MCF 10A (cell line): ENCODE measurements around the gene ALDH1L1. TPM values are rescaled to one million over a fixed set of nuclear protein-coding genes. Genes with fewer than 3 reads are reported as not detected.

ENCODE experiments used
- BruUV-seq: library from RNA; stranded (reverse); fragments of 400-500 nt; replicated peaks from 2 replicates; lab custom pipeline; 2021; lab: Mats Ljungman, UMichigan
- CTCF ChIA-PET: fragments of 300-600 bp; sonication (Branson Sonifier 250); formaldehyde crosslinking; extraction: SDS; loops from one replicate; lab custom pipeline; 2021; ENCODE audit warnings: antibody characterized with exemption, inconsistent platforms; lab: Yijun Ruan, JAX
- POLR2A ChIA-PET: fragments of 300-600, 350-650 bp; sonication (Branson Sonifier 250); formaldehyde crosslinking; extraction: SDS; loops from one replicate; lab custom pipeline; 2020; ENCODE audit warnings: antibody characterized with exemption, inconsistent platforms; lab: Yijun Ruan, JAX
- DNase-seq: peaks from one replicate; pipeline ENCODE4 v3.0.0-alpha.2; 2018; ENCODE audit not compliant: unreplicated experiment
- H3K27ac Mint-ChIP-seq: one replicate; pipeline ENCODE4 v1.8.0; 2022; ENCODE audit warnings: mild to moderate bottlenecking, low read depth, mixed read lengths; ENCODE audit not compliant: unreplicated experiment
- H3K27me3 Mint-ChIP-seq: one replicate; pipeline ENCODE4 v1.8.0; 2022; ENCODE audit warnings: mixed read lengths; ENCODE audit not compliant: insufficient read depth, unreplicated experiment
- H3K36me3 Mint-ChIP-seq: one replicate; pipeline ENCODE4 v1.8.0; 2022; ENCODE audit warnings: mild to moderate bottlenecking, moderate library complexity, mixed read lengths; ENCODE audit not compliant: insufficient read depth, unreplicated experiment
- H3K4me1 Mint-ChIP-seq: one replicate; pipeline ENCODE4 v1.8.0; 2022; ENCODE audit warnings: mixed read lengths; ENCODE audit not compliant: insufficient read depth, unreplicated experiment
- H3K4me3 Mint-ChIP-seq: one replicate; pipeline ENCODE4 v1.8.0; 2022; ENCODE audit warnings: mild to moderate bottlenecking, moderate library complexity, mixed read lengths; ENCODE audit not compliant: unreplicated experiment
- H3K9me3 Mint-ChIP-seq: one replicate; pipeline ENCODE4 v1.8.0; 2022; ENCODE audit warnings: mixed read lengths; ENCODE audit not compliant: unreplicated experiment
- CTCF ChIP-seq: fragments of 200-600 bp; IDR thresholded peaks from one replicate; pipeline ENCODE4 v1.8.0; 2022; ENCODE audit warnings: antibody characterized with exemption, mild to moderate bottlenecking; ENCODE audit not compliant: unreplicated experiment
- intact Hi-C: fragments of 100-400 bp; cut with micrococcal nuclease; formaldehyde crosslinking; loops from 2 replicates; pipeline ENCODE4 v1.14.1; 2022
- total RNA-seq: library from RNA; stranded (reverse); gene quantifications from 2 replicates; pipeline ENCODE4 v1.2.3, GENCODE V29; 2022

Gene ALDH1L1
- total RNA-seq, 1 experiment from 2014 or later, result 1.9 TPM

GRCh38 chr3:126197854-126198584 is 17.6 kb upstream of the ALDH1L1 start:
- ChIA-PET POLR2A (interaction anchor here (0.8 kb wide), 1 partner anchor 10 kb away, joined by 4 read pairs; no protein-coding TSS in a partner anchor), CTCF (interaction anchor here (0.6 to 2.0 kb wide), 18 partner anchors 10 to 1144 kb away, joined by 3 to 8 read pairs (median 4); no protein-coding TSS in a partner anchor)
- BruUV-seq, result no TSS peak
- no peak overlapping the region for H3K27ac Mint-ChIP-seq
- peaks cover 14% of the 10 kb centered on the region for H3K9me3 Mint-ChIP-seq
- H3K4me3 Mint-ChIP-seq, result no peak overlapping the region
- H3K27me3 Mint-ChIP-seq, result no peaks in the 10 kb centered on the region
- intact Hi-C loops, result loop anchor here (1.0 kb wide), 1 partner anchor 191 kb away; no protein-coding TSS in a partner anchor
- no peaks in the 10 kb centered on the region for H3K4me1 Mint-ChIP-seq
- DNase-seq, result peak; percentile 68
- peak; percentile 54 for TF ChIP-seq CTCF
- no peaks in the 10 kb centered on the region for H3K36me3 Mint-ChIP-seq

GRCh38 chr3:126197343-126197742 is 17.0 kb upstream of the ALDH1L1 start:
- no TSS peak for BruUV-seq
- H3K4me1 Mint-ChIP-seq, result no peaks in the 10 kb centered on the region
- H3K27ac Mint-ChIP-seq, result no peak overlapping the region
- intact Hi-C loops, result no loop called here
- no peak for TF ChIP-seq CTCF
- H3K36me3 Mint-ChIP-seq, result no peaks in the 10 kb centered on the region
- H3K27me3 Mint-ChIP-seq, result no peaks in the 10 kb centered on the region
- DNase-seq, result no peak
- CTCF ChIA-PET, result interaction anchor here (0.6 to 1.6 kb wide), 10 partner anchors 11 to 1144 kb away, joined by 3 to 5 read pairs (median 4); no protein-coding TSS in a partner anchor
- POLR2A ChIA-PET, result interaction anchor here (0.6 kb wide), 1 partner anchor 50 kb away, joined by 3 read pairs; no protein-coding TSS in a partner anchor
- no peak overlapping the region for H3K4me3 Mint-ChIP-seq
- H3K9me3 Mint-ChIP-seq, result peaks cover 14% of the 10 kb centered on the region

GRCh38 chr3:126194713-126195305 is 14.4 kb upstream of the ALDH1L1 start:
- Mint-ChIP-seq H3K27me3 (no peaks in the 10 kb centered on the region), H3K36me3 (no peaks in the 10 kb centered on the region), H3K9me3 (peaks cover 14% of the 10 kb centered on the region), H3K4me1 (no peaks in the 10 kb centered on the region), H3K4me3 (no peak overlapping the region), H3K27ac (no peak overlapping the region)
- DNase-seq, result peak; percentile 49
- CTCF ChIA-PET, result no interaction called here
- no TSS peak for BruUV-seq
- intact Hi-C loops, result no loop called here
- POLR2A ChIA-PET, result no interaction called here
- no peak for TF ChIP-seq CTCF

- intact Hi-C loops, result no loop called here
- H3K4me1 Mint-ChIP-seq, result peaks cover 5% of the 10 kb centered on the region
- ChIA-PET POLR2A (no interaction called here), CTCF (interaction anchor here (0.9 kb wide), 1 partner anchor 68 kb away, joined by 3 read pairs; no protein-coding TSS in a partner anchor)
- no peak overlapping the region for H3K27ac Mint-ChIP-seq
- no peak for DNase-seq
- H3K36me3 Mint-ChIP-seq, result no peaks in the 10 kb centered on the region
- H3K9me3 Mint-ChIP-seq, result peaks cover 1% of the 10 kb centered on the region
- H3K4me3 Mint-ChIP-seq, result no peak overlapping the region
- H3K27me3 Mint-ChIP-seq, result peaks cover 13% of the 10 kb centered on the region
- TF ChIP-seq CTCF, result no peak
- no TSS peak for BruUV-seq
These were observed 10.9 kb upstream of the ALDH1L1 start for GRCh38 chr3:126191246-126191645.
